GM21390 (cell line): ENCODE data around the gene PAPPA.

Experiments
- ATAC-seq: cut with Tn5 transposase; IDR thresholded peaks from one replicate; pipeline ENCODE4 v1.9.1; 2021; ENCODE audit not compliant: unreplicated experiment

PAPPA gene

GRCh38 chr9:116451500-116452115 is 298.0 kb downstream of the PAPPA start:
- ATAC-seq = no peak
